H1 (cell line): Measurements from ENCODE around the gene APBA2. TPM values are rescaled to one million over a fixed set of nuclear protein-coding genes. Genes with fewer than 3 reads are reported as not detected.

Source experiments
- ASH2L ChIP-seq: fragments of 200-600, 300-600 bp; sonication (generic); IDR thresholded peaks from one replicate; pipeline ENCODE4 v1.7.1; 2017; ENCODE audit warnings: low read length
- CREB1 ChIP-seq: IDR thresholded peaks from 2 replicates; pipeline ENCODE4 v1.6.1; 2012; ENCODE audit warnings: inconsistent platforms
- KDM1A ChIP-seq: fragments of 200-600, 300-600 bp; sonication (generic); IDR thresholded peaks from 2 replicates; pipeline ENCODE4 v1.7.1; 2016; ENCODE audit warnings: mild to moderate bottlenecking, low read length, borderline replicate concordance
- POLR2AphosphoS5 ChIP-seq: IDR thresholded peaks from 2 replicates; pipeline ENCODE4 v1.6.1; 2011; ENCODE audit warnings: low read depth, low read length
- SIN3A ChIP-seq, 2 experiments: IDR thresholded peaks in 1 of 2; conservative IDR thresholded peaks in 1 of 2; 2 replicates each; pipeline ENCODE4 v1.6.1; 2011 to 2012; ENCODE audit warnings: low read length in 2 of 2, improper control_type of control experiment in 1 of 2, low read depth in 1 of 2, mild to moderate bottlenecking in 1 of 2
- SIX5 ChIP-seq: IDR thresholded peaks from 2 replicates; pipeline ENCODE4 v1.6.1; 2011; ENCODE audit warnings: mild to moderate bottlenecking, low read depth, low read length
- TEAD4 ChIP-seq: IDR thresholded peaks from 2 replicates; pipeline ENCODE4 v1.6.1; 2012; ENCODE audit warnings: low read depth, low read length, inconsistent platforms, mixed read lengths
- polyA plus RNA-seq, 7 experiments: library from polyadenylated mRNA; depleted of rRNA in 3 of 7; stranded (reverse) in 5 of 7; unstranded in 2 of 7; fragments of >200 nt in 5 of 7; fragments of 200-250 nt in 2 of 7; gene quantifications; 1 replicate in 5 of 7; 2 replicates in 1 of 7; 4 replicates in 1 of 7; pipeline versions ENCODE4 v1.2.1 to v1.2.3, GENCODE V29; 2011 to 2013; ENCODE audit warnings: missing spikeins in 2 of 7, mixed read lengths in 2 of 7
- total RNA-seq: library from RNA; stranded (reverse); fragmentation: NEBNext Ultra II Directional; extraction: Animal tissue kit (Norgen Biotek cat#: 25700); gene quantifications from 2 replicates; pipeline ENCODE4 v1.2.1, GENCODE V29; 2021

APBA2 gene
- total and polyA plus RNA-seq, 2 of the 8 experiments (the other 6 are each of a cell fraction or from before 2014, with no cell fraction given): 15.5 to 19.0 TPM

DNA sequence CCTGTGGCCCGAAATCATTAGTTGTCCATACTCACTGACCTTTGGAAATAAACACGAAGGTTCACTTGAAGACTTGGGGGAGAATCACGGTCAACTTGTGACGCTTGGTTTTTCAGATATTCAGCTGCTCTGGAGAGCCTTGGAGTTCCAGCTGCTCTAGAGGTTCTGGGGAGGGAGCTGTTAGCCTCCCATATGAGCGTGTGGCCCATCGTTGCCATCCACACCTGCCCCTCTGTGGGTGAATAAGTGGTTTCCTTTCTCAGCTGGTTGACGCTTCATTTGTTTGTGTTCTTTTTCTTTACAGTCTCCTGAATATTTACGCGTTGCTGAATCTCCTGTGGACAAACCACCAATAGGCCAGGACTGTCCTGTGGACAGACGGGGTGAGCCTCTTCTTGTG, 35.6 kb downstream of the APBA2 start (continued):
- TF ChIP-seq SIN3A (conservative IDR thresholded peaks at IDR 0.05 in 1 of 2, IDR thresholded peaks at IDR 0.05 in 1 of 2; ENCODE audit: low read depth in 1 of 2, low read length in 2 of 2) (no peak), SIX5 (no peak), CREB1 (no peak), ASH2L (no peak), POLR2AphosphoS5 (no peak), TEAD4 (no peak), KDM1A (no peak)
